Left colon (tissue), 2 donors: ENCODE results near the gene RGS9BP. TPM values are rescaled to one million over a fixed set of nuclear protein-coding genes. Genes with fewer than 3 reads are reported as not detected.
"Not testable (repeated sequence)": the region's sequence is repeated elsewhere in the genome, so short reads cannot be mapped to it uniquely, and the experiment has no call there.

Source experiments
- ATAC-seq: fragments of 200-7000 bp; cut with Tn5 transposase; one replicate; pipeline ENCODE4 v1.9.1; 2020; ENCODE audit warnings: mild to moderate bottlenecking, moderate library complexity
- DNase-seq, 2 donors: peaks; one replicate each; pipeline ENCODE4 v3.0.0-alpha.2; 2020
- intact Hi-C, 2 donors: fragments of 100-400 bp; cut with DNase I in 1 of 2; cut with micrococcal nuclease in 1 of 2; formaldehyde crosslinking; loops; one replicate each; pipeline versions ENCODE4 v1.11.2 to v1.14.0; 2022; cut with DNase I, micrococcal nuclease
- total RNA-seq, 2 donors: library from RNA; stranded (reverse); fragmentation: NEBNext Ultra II Directional; extraction: Animal tissue kit (Norgen Biotek cat#: 25700); gene quantifications; one replicate each; pipeline ENCODE4 v1.2.1, GENCODE V29; 2021
- donor health status: DM: no; HTN: no; CAD: no.
- donor health status: DM: yes; HTN: yes; CAD: no.

The RGS9BP gene
- total RNA-seq, 2 donors from 2014 or later: 0.09 to 0.11 TPM

GRCh38 chr19:32692727-32693061 lies 17.0 kb downstream of the RGS9BP start:
- ATAC-seq: peak; percentile 6
- peak in 1 of 2 donors; percentile 19 for DNase-seq

GRCh38 chr19:32693151-32694108 lies 17.8 kb downstream of the RGS9BP start:
- DNase-seq, intact Hi-C loops: not testable (repeated sequence)

More at GRCh38 chr19:32692727-32693061, 17.0 kb downstream of the RGS9BP start:
- intact Hi-C loops: no loop called here

GRCh38 chr19:32694316-32694715 lies 18.7 kb downstream of the RGS9BP start:
- intact Hi-C loops, DNase-seq, ATAC-seq: not testable (repeated sequence)

More at GRCh38 chr19:32693151-32694108, 17.8 kb downstream of the RGS9BP start:
- ATAC-seq: not testable (repeated sequence)

GRCh38 chr19:32694851-32695250 lies 19.2 kb downstream of the RGS9BP start:
- DNase-seq, ATAC-seq, intact Hi-C loops: not testable (repeated sequence)

- intact Hi-C loops, DNase-seq, ATAC-seq: not testable (repeated sequence)
Observed at GRCh38 chr19:32695506-32695905, 19.9 kb downstream of the RGS9BP start.

- ATAC-seq, DNase-seq, intact Hi-C loops: not testable (repeated sequence)
Observed at GRCh38 chr19:32696771-32697170, 21.1 kb downstream of the RGS9BP start.

GRCh38 chr19:32700129-32700528 lies 24.5 kb downstream of the RGS9BP start:
- ATAC-seq, DNase-seq, intact Hi-C loops: not testable (repeated sequence)

GRCh38 chr19:32702010-32702409 lies 26.4 kb downstream of the RGS9BP start:
- DNase-seq: no peak

GRCh38 chr19:32704006-32704405 lies 28.4 kb downstream of the RGS9BP start:
- ATAC-seq, DNase-seq, intact Hi-C loops: not testable (repeated sequence)

More at GRCh38 chr19:32702010-32702409, 26.4 kb downstream of the RGS9BP start:
- intact Hi-C loops: no loop called here
- peak; percentile 60 for ATAC-seq

- ATAC-seq (no peak), DNase-seq (no peak)
- intact Hi-C loops: no loop called here
Observed at GRCh38 chr19:32708457-32708856, 32.8 kb downstream of the RGS9BP start.

- ATAC-seq: no peak
- DNase-seq: no peak
- intact Hi-C loops: no loop called here
Observed at GRCh38 chr19:32709032-32709431, 33.4 kb downstream of the RGS9BP start.

- no peak for DNase-seq
- intact Hi-C loops: no loop called here
- no peak for ATAC-seq
Observed at GRCh38 chr19:32711747-32712146, 36.1 kb downstream of the RGS9BP start.

GRCh38 chr19:32716203-32716602 lies 40.6 kb downstream of the RGS9BP start:
- ATAC-seq, intact Hi-C loops: not testable (repeated sequence)

GRCh38 chr19:32717496-32717895 lies 41.8 kb downstream of the RGS9BP start:
- DNase-seq: no peak
- intact Hi-C loops: no loop called here
- ATAC-seq: no peak

More at GRCh38 chr19:32716203-32716602, 40.6 kb downstream of the RGS9BP start:
- DNase-seq: not testable (repeated sequence)

- no peak for DNase-seq
- intact Hi-C loops: no loop called here
- no peak for ATAC-seq
Observed at GRCh38 chr19:32718286-32718685, 42.6 kb downstream of the RGS9BP start.

GRCh38 chr19:32719611-32720059 lies 44.0 kb downstream of the RGS9BP start, which contains the start of gene TDRD12:
Gene TDRD12, plus strand, starts transcription at chr19:32719767. Its CDS starts 306 bp downstream, at chr19:32720073.
- DNase-seq (no peak), ATAC-seq (no peak)
- intact Hi-C loops: no loop called here

GRCh38 chr19:32720216-32720935 lies 44.7 kb downstream of the RGS9BP start:
- intact Hi-C loops: no loop called here
- DNase-seq (no peak), ATAC-seq (no peak)

- no peak for ATAC-seq
- DNase-seq: no peak
- intact Hi-C loops: no loop called here
Observed at GRCh38 chr19:32720936-32721250, 45.2 kb downstream of the RGS9BP start.
